Stimulated activated CD4-positive, alpha-beta T cell treated with anti-CD3 and anti-CD28 coated beads, Interleukin-1b, Interleukin-23, amount 100 ng/mL, for 48 hours (primary cell): ENCODE data around the gene TCEA3.

Experiments used
- DNase-seq: peaks from one replicate; pipeline ENCODE4 v3.0.0-alpha.2; 2020

The TCEA3 gene

DNA sequence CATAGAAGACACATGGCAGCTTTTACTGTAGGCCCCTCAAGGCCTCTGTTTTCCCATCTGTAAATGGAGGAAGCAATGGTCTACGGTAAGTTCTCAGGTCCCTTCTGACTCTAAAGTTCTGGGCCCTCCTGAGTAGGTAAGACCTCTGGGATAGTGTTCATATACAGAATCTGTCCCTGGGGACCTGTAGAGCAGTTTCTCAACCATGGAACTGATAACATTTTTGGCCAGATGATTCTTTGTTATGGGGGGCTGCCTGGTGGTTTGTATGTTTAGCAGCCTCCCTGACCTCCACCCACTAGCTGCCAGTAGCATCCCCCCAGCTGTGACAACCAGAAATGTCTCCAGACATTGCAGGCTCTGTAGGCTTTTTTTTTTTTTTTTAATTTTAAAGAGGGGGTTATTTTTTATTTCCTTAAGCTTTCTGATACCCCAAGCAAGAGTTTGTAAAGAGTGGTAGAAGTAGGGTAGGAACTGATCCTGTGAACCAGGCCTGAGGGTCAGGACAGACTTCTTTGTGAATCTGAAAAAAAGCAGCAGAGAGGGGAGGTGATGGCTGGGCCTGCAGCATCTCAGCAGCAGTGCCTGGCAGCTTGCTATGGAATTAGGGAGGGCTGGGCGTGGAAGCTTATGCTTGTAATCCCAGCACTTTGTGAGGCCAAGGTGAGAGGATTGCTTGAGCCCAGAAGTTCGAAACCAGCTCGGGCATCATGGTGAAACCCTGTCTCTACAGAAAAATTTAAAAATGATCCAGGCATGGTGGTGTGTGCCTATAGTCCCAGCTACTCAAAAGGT, 20.2 kb upstream of the TCEA3 start:
- DNase-seq = no peak

DNA sequence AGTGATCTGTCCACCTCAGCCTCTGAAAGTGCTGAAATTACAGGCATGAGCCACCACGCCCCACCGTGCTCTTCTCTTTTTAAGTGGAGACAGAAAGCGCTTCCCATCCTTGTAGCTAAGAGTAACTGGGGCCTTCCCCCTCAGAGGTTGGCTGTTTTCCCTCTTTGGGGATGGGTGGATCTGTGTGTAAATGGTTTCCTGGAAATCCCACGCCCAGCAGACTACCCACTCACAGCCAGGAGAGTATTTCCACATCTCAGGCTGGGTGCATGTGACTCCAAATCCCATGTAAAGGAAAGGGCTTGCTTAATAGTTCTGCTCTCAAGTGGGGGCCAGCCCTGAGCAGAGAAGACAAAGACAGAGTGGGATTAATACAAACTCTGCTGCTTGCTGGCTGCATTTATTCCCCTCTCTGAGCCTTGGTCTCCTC, 19.6 kb upstream of the TCEA3 start:
- DNase-seq = no peak

DNA sequence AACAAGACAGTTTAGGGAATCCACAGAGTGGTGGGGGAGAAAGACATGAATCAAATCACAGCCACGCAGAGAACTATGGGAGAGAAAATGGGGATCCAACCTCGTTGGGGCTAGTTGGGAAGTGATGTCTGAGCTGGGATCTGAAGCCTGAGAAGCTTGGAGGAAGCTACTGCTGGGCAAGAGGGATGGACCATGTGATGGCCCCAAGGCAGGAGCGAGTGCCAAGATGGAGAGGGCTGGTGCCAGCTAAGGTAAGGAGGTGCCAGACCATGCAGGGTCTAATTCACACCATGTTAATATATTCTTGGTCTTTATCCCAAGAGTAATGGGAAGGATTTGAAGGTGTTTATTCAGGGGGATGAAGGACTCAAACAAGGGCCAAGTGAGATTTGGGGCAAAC, 18.2 kb upstream of the TCEA3 start:
- no peak for DNase-seq

DNA sequence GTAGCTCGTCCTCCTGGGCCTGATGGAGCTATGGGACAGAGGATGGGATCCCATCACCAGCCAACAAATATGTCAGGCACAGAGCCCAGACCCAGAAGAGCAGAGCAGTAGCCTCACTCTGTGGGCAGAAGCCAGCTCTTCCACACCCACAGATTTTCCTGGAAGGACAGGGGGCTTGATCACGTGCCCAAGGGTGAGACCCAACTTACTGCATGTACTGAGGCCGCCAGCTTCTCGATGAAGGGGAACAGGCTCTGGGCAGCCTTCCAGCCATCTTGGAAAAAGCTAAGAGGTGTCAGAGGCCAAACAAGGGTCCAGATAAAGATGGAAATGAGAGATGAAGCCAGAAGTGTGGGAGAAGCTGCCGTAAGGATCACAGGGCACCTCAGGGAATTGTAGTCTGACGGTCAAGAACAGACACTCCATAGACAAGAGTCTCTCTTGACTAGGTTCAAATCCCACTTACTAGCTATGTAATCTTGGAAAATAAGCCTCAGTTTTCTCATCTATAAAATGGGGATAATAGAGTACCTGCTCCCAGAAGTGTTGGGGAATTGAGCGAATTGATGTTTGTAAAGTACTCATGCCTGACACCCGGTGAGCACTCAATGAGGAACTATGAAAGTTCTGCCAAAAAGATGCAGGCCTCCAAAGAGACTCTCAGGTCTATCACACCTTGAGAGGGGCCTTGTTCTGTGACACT, 17.0 kb upstream of the TCEA3 start:
- no peak for DNase-seq

DNA sequence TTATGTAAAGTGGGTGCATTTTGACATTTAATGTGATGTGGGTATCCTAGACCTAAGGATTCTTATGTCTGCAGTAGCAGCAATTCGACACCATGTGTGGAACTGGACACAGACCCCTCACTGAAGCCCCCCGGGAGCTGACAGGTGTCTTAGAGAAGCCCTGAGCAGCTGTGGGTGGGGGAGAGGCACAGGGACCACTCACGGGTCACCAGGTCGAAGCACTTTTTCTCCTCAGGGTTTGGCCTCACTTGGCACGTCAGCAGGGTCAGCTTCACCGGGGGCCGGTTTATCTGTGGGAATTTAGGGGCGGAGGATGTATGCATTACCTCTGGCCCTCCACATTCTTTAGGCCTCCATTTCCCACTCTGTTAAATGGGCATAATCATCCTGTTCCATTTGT, 14.0 kb upstream of the TCEA3 start:
- DNase-seq = no peak

DNA sequence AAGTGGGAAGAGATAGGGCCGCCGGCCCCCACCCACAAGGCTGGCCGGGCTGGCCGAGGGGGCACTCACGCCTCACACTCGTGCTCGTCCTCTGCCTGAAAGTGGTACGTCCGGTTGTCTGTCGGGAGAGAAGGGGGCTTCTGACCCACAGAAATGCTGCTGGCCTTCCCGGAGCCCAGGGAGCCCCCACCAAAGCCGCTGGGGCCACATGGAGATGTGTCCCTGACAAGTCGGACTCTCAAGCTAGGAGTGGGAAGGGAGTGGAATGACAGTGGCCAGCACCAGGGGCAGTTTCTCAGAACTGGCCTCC, 12.8 kb upstream of the TCEA3 start:
- no peak for DNase-seq

DNA sequence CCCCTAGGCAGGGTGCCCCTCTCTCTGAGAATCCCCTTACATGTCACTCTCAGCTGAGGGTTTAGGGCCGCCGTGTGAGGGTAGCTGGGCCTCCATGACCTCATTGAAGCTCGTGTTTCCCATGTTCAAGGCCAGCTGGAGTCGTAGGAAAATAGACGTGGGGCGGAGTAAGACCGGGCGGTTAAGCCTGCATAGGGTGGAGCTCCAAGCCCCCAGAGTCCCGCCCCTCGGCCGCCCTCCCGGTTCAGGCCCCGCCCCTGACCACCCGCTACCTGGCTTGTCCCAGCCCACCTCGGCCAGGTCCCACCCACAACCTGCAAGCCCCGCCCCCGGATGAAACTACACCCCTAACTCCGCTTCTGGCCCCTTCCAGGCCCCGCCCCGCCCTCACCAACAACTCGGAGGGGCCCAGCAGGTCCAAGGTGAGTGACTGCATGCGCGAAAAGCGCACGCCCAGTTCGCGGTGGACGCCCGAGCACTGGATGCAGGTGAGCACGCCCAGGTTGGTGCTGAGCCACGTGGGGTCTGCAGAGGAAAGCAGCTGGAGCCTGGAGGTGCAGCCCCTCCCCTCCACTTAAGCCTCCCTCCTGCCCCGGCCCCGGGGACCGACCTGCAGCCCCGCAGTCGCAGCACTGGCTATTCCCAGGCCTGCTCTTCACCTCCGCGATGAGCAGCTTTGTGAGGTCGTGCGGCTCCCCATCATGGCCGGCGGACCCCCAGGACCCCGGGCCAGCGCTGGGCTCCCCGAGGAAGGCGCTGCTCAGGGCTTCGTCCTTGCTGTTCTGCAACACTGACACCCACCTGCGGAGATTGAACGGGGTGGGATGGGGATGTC, 12.2 kb upstream of the TCEA3 start:
- DNase-seq = peak; percentile 34

DNA sequence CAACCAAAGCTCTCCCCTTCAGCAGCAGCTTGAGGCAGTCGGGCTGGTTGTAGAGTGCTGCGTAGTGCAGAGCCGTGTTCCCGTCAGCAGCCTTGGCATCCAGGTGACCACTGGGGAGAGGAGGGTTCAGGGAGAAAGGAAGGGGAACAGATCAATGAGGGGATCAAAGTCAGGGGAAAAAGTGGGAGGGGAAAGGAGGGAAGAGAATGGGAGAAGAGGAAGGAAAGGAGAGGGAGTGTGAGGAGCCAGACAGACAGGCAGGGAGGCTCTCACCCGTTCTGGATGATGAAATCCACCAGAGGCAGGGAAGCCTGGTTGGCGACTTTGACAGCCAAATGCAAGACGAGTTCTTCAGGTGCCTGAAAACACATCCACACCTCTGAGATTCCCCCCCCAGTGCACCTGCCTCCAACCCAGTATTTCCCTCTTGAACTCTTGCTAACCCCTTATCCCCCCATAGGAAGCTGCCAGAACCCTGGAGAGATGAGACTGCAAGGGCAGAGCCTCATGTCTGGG, 9.8 kb upstream of the TCEA3 start:
- no peak for DNase-seq

DNA sequence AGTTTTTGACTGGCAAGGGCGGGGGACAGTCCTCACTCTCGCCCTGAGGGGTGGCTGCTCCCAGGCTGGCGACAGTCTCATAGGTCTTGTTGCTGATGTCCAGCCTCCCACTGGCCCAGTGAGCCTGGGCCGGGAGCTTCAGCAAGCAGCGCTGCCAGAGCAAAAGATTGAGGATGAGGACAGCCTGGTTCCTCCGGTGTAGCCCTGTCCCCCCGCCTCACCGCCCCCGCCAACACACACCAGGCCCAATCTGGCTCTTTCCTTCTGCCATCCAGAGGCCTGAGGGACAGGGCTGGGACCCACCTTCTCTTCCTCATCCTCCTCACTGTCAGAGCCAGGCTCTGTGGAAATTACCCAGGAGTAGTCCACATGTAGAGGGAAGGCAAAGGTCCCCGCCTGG, 8.6 kb upstream of the TCEA3 start:
- DNase-seq = no peak

DNA sequence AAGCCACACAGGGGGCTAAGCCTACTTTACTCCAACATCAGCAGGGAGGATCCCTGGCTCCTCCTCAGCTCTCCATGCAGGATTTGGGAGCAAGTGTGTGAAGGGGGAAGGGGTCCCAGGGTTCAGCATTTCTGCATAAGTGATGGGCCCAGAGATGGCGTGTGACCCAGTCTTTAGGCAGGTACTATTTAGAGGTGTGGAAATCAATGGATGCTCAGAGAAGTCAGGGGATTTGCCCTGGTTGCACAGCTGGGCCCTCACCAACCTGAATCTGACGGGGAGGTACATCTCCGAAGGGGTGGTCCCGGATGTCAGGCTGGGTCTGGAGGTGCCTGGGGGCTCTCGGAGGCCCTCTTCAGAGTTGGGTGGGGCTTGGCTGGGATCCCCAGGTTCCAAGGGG, 6.9 kb upstream of the TCEA3 start:
- DNase-seq = no peak

DNA sequence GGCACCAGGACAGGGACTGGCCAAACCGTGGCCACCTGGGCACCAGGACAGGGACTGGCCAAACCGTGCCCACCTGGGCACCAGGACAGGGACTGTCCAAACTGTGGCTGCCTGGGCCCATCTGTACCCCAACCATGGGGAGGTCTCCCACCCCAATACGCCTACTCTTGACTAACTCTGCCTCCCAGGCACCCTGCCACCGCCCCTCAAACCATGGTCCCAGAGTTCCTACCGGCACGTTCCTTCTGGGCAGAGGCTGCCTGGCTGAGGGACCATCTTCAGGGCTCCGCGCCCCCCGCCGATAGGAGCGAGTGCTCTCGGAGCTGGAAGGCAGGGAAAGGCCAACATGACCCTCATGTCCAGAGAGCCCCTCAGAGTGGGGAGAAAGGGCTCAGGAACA, 6.3 kb upstream of the TCEA3 start:
- no peak for DNase-seq

DNA sequence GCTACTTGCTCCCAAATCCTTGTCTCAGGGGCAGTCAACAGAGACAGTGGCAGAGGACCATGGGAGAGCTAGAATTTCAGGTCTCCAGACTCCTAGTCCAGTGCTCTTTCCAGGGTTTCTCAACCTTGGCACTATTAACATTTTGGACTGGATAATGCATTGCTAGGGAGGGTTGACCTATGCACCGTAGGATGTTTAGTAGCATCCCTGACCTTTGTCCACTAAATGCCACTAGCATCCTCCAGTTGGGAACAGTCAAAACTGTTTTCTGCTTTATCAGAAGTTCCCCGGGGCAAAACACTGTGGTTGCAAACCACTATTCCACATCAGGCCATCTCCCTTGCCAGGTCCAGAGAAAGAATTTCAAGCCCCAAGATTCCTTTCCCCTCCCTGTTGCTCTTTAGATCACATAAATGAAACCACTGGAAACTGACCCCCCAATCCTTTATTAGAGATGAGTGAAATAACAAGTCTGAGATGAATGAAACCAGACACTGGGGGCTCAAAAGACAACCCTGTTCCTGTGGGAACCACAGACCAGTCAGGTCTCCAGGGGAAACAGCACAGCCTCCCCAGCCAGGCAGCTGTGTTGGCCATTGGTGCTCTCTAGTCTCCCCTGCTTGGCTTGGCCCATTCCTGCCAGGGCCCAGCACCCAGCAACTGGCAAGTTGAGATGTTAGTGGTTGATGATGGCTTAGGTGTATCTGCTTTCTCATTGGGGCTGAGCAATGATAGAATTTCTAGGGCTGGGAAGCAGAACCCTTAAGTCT, 3.8 kb upstream of the TCEA3 start:
- DNase-seq = no peak

DNA sequence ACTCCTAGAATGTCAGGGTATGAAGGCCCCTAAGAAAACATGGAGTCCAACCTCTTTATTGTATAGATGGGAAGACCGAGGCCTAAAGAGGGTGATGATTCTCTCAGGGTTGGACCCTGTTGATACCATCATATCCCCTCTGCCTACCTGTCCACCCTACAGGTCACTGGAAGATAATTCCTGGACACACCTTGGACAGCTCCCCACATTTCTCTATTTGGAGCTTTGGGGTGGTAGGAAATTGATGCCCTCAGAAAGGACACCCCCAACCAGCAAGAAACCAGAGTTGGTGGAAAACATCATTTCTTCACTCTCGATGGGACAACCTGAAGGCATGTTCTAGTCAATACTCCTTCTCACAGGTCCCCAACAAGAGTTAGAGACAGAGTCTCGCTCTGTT, 3.0 kb upstream of the TCEA3 start:
- no peak for DNase-seq

DNA sequence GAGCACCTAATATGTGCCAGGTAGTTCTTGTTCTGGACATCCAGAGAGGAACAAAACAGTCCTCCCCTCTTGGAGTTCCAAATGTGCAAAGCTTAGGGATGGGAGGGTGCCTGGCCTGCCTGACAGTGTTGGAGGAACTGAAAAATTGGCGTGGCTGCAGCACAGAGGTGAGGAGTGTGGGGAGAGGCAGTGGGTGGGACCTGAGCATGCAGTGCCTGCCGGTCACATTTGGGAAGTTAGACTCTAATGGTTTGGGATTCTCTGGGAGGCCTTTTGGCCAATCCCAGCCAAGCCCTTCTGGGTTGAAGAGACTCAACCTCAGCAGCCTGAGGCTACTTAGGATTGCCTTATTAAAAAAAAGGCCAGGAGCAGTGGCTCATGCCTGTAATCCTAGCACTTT, 2.3 kb upstream of the TCEA3 start:
- no peak for DNase-seq

DNA sequence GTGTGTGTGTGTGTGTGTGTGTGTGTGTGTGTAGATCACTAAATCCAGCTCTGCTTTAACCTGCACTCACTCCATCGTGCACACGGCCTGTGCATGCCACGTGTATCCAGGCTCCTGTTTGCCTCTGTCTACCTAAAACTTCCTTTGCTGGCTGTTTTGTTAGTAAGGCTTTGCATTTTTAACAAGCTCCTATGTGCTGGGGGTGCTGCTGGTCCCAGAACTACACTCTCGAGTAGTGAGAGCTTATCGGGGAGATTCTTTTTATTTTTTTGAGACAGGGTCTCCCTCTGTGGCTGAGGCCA, 596 bp upstream of the TCEA3 start:
- DNase-seq = no peak

DNA sequence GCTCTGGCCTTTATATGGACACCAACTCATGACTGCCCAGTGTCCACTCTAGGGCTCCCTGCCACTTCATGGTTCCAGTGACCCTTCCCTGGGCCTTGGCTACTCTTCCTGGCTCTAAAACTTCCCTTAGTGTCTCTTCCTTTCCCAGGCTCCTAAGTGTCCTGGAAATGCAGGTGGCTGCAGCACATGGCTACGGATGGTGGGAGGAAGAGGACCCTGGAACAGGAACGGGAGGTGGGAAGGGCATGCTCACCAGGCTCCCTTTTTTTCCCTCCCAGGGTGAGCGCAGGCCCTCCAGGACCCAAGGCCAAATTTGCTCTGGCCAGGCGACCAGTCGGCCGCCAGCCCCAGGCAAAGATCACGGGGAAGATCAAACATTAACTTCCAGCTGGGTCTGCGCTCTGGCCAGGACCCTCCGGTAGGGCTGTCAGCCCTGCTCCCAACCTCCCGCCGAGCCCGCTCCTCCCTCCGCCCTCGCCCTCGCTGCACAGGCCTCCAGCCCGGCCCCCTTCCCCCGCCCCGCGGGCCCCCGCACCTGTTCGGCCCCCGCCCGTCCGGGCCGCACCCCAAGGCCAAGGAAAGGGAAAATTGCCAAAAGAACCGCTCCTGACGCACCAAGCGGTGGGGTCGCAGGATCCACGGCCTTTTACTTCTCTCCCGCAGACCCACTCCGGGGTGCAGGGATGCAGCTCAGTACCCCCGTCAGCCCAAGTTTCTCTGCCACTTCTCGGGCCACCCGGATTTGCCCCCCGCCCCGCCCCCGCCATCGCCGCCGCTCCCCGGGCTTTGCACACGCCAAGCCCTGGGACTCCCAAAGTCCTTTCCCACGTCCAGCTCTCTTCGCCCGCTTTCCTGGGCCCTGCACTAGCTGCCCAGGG, 894 bp downstream of the TCEA3 start:
- no peak for DNase-seq

DNA sequence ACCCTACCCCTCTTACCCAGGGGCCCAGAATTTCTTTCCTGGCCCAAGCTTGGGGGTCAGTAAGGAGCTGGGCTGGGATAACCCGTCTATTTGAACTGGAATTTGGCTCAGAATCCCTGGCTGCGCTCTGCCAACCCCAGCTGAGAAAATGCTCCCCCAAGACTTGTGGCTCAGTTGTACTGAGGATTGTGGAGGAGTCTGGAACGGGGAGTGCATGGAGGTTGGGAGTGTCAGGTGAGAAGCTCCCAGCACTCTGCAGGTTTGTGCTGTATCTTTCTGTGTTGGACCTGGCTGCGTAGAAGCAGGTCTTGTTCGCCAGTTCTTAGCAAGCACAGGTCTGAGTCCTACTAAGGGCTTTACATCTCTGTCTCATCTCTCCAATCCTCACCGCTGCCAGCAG, 1.6 kb downstream of the TCEA3 start:
- no peak for DNase-seq

DNA sequence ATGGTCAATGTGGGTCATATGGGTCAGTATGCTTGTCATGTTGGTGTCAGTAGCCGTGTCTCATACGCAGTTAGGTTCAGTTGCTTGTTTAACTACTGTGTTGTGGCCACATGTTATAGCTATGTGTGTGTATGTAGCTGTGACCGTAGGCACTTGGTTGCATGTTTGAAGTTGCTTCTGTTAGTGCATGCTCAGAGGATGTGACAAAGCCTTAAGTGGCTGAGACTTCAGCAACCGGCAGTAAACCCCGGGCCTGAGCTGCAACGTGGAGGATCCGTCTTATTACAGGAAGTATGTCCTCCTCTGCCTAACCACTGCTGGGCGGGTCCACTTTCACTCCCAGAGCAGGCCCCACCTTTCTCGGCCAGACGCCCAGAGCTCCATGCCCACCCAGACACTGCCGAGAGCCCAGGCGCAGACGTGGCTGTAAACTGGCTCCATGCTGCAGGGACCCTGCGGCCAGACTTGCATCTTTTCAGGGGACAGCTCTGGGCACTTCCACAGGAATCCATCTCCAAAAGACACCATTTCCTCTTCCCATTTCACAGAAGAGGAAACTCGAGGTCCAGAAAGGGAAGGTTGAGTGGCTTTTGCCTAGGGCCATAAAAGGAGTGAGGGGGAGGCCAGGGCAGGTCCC, 2.2 kb downstream of the TCEA3 start:
- peak; percentile 47 for DNase-seq

DNA sequence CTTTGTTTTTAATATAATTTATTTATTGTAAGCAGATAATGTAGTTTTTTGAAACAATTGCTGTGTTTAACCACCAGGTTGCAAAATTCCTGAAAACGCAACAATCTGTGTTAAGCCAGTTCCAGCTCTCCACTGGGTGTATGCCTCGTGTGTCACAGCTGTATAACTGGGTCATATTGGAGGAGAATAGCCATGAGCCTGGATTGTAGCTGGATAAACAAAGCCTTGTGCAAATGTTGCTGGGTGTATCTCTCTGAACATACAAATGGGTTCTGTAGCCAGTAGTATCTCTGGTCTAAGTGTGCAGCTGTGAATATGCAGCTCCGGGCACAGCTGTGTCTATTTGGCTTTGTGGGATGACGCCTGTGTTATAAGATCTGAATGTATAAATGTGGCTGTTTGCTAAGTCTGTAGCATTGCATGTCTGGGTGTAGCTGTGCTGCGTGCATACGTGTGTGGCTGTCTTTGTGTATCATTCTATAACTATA, 2.8 kb downstream of the TCEA3 start:
- DNase-seq = no peak

DNA sequence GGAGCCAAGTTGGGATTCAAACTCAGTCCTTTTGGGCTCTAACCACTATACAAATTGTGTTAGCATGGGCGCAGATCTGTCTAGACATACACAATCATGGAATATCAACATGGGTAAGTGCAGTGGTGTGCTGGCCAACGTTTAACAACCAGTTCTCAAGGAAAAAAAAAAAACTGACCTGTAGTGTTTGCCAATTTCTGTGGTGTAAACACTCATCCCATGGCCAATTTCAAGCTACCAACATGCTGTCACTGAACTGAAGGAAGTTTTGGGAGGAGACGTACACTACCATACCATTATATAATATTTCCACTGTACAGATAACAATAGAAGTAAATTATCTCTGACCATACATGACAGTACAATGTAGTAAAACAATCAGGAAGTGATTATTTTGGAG, 3.2 kb downstream of the TCEA3 start:
- DNase-seq = no peak

DNA sequence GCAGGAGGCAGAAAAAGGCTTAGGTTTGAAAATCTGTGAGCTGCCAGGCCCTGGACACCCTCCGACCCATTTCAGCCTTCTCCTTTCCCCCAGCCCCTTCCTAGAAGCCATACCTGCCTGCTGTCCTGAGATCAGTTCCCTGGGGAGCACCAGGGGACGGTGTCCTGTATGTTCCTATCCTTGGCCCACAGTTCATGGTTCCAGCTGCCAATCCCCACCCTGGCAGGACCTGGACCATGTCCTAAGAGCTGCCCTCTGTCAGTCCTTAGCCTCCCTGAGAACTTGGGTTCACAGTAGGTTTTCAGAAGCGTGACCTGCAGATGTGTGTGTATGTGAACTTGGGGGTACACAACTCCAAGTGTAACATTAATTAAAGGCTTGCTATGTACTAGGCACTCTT, 3.8 kb downstream of the TCEA3 start:
- no peak for DNase-seq
